Suprapubic skin (tissue), 4 donors: ENCODE results near the gene TAS1R2. TPM values are rescaled to one million over a fixed set of nuclear protein-coding genes. Genes with fewer than 3 reads are reported as not detected.

Source experiments
- DNase-seq, 2 donors: peaks; one replicate each; pipeline ENCODE4 v3.0.0-alpha.2; 2019; ENCODE audit warnings: low spot score in 2 of 2
- H3K27ac ChIP-seq: fragments of 200-600 bp; sonication (generic); one replicate; pipeline ENCODE4 v1.5.1; 2019
- H3K27me3 ChIP-seq: fragments of 200-600 bp; sonication (generic); one replicate; pipeline ENCODE4 v1.5.1; 2019
- H3K36me3 ChIP-seq: fragments of 200-600 bp; sonication (generic); one replicate; pipeline ENCODE4 v1.5.1; 2019
- H3K4me1 ChIP-seq: fragments of 200-600 bp; sonication (generic); one replicate; pipeline ENCODE4 v1.5.1; 2019
- H3K4me3 ChIP-seq: fragments of 200-600 bp; sonication (generic); one replicate; pipeline ENCODE4 v1.5.1; 2019; ENCODE audit warnings: mild to moderate bottlenecking
- H3K9me3 ChIP-seq: fragments of 200-600 bp; sonication (generic); one replicate; pipeline ENCODE4 v1.5.1; 2019
- CTCF ChIP-seq, 2 donors: fragments of 200-600 bp in 1 of 2; fragments of 450-650 bp in 1 of 2; sonication (generic) in 1 of 2; IDR thresholded peaks; one replicate each; pipeline ENCODE4 v1.5.1; 2016 to 2019; ENCODE audit warnings: antibody characterized with exemption in 2 of 2, mild to moderate bottlenecking in 1 of 2, moderate library complexity in 1 of 2
- EP300 ChIP-seq: sonication (generic); formaldehyde crosslinking; IDR thresholded peaks from one replicate; pipeline ENCODE4 v1.6.1; 2017; ENCODE audit warnings: antibody characterized with exemption
- POLR2A ChIP-seq, 2 donors: fragments of 450-650 bp; IDR thresholded peaks; one replicate each; pipeline ENCODE4 v1.6.1; 2017; ENCODE audit warnings: antibody characterized with exemption in 2 of 2, mild to moderate bottlenecking in 2 of 2, moderate library complexity in 2 of 2
- POLR2AphosphoS5 ChIP-seq, 3 donors: sonication (generic); formaldehyde crosslinking; IDR thresholded peaks; one replicate each; pipeline ENCODE4 v1.6.1; 2017; ENCODE audit warnings: antibody characterized with exemption in 3 of 3
- WGBS: methylation state at CpG from one replicate; pipeline ENCODE4 v1.1.5; 2018; 5-methylcytosine and 5-hydroxymethylcytosine counted together
- total RNA-seq, 4 donors: library from RNA; depleted of rRNA; stranded (reverse); fragments of >200 nt; gene quantifications; one replicate each; pipeline ENCODE4 v1.1.0, GENCODE V29; 2016

The TAS1R2 gene
- total RNA-seq, 4 donors from 2014 or later = 0.38 to 1.3 (median 1.2) TPM; not detected in 1

GRCh38 chr1:18868354-18868753, 8.9 kb upstream of the TAS1R2 start:
- Histone ChIP-seq H3K36me3 (peaks cover 12% of the 10 kb centered on the region), H3K27me3 (peaks cover 15% of the 10 kb centered on the region), H3K4me1 (no peaks in the 10 kb centered on the region), H3K4me3 (no peak overlapping the region), H3K9me3 (no peaks in the 10 kb centered on the region), H3K27ac (no peak overlapping the region)
- TF ChIP-seq CTCF (IDR thresholded peaks at IDR 0.05) (no peak), POLR2AphosphoS5 (IDR thresholded peaks at IDR 0.05) (no peak), EP300 (no peak), POLR2A (IDR thresholded peaks at IDR 0.05) (no peak)
- no peak for DNase-seq
- 79% methylated on average over 5 of the region's 5 CpGs for WGBS

DNA sequence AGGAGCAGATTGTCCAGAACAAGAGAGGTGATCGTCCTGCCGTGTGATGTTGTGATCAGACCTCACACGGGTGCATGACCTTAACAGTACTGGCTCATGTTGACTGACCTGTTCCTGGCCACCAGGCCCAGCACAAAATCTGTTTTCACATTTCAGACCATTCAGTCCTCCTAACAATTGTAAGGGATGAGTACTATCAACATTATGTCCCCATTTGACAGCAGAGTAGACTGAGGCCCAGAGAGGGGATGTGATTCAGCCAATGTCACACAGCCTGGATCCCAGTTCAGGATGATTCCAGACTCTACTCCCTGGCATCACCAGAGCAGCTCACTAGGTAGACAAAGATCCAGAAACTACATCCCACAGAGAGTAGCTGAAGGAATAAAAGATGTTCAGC, 7.4 kb upstream of the TAS1R2 start:
- no peaks in the 10 kb centered on the region for H3K4me1 ChIP-seq
- TF ChIP-seq POLR2AphosphoS5 (IDR thresholded peaks at IDR 0.05) = no peak
- TF ChIP-seq CTCF (IDR thresholded peaks at IDR 0.05) = no peak
- TF ChIP-seq POLR2A (IDR thresholded peaks at IDR 0.05) = no peak
- TF ChIP-seq EP300 = no peak
- no peak overlapping the region for H3K27ac ChIP-seq
- H3K27me3 ChIP-seq = peaks cover 15% of the 10 kb centered on the region
- no peak overlapping the region for H3K4me3 ChIP-seq
- DNase-seq = no peak
- 91% methylated on average over 3 of the region's 3 CpGs for WGBS
- H3K36me3 ChIP-seq = no peaks in the 10 kb centered on the region
- H3K9me3 ChIP-seq = no peaks in the 10 kb centered on the region

DNA sequence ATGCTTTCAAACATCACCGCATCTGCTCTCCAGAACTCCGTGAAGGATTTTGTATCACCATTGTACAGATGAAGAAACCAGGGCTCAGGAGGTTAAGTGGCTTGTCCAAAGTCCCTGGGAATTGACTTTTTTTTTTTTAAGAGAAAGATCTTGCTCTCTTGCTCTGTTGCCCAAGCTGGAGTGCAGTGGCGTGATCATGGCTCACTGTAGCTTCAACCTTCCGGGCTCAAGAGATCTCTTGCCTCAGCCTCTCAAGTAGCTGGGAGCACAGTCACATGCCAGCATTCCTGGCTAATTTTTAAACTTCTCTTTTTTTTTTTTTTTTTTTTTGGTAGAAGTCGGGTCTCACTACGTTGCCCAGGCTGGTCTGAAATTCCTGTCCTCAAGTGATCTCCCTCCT, 6.9 kb upstream of the TAS1R2 start:
- Histone ChIP-seq H3K27me3 (peaks cover 15% of the 10 kb centered on the region), H3K36me3 (no peaks in the 10 kb centered on the region), H3K27ac (no peak overlapping the region), H3K4me1 (no peaks in the 10 kb centered on the region), H3K4me3 (no peak overlapping the region), H3K9me3 (no peaks in the 10 kb centered on the region)
- TF ChIP-seq POLR2A (IDR thresholded peaks at IDR 0.05) (no peak), CTCF (IDR thresholded peaks at IDR 0.05) (no peak), EP300 (no peak), POLR2AphosphoS5 (IDR thresholded peaks at IDR 0.05) (no peak)
- no peak for DNase-seq
- 83% methylated on average over 6 of the region's 6 CpGs for WGBS

DNA sequence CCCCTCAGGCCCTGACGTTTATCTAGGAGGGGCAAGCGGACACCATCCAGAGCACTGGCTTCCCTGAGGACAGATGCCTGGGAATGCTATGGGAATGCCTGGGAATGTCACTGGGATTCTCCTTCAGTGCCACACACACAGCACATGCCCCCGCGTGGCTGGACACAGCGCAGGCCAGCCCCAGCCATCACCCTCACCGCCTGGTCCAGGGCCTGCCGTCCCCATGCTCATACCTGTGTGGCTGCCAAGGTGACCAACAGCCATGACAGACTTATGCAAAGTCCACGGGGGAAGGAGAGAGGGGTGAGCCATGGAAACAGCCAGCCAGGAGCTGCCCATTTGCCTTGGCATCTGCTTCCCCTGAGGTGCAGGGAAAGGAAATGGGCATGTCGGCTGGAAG, 5.7 kb upstream of the TAS1R2 start:
- H3K27me3 ChIP-seq = peaks cover 15% of the 10 kb centered on the region
- H3K36me3 ChIP-seq = no peaks in the 10 kb centered on the region
- no peak for DNase-seq
- H3K9me3 ChIP-seq = no peaks in the 10 kb centered on the region
- 52% methylated on average over 3 of the region's 9 CpGs for WGBS
- H3K4me1 ChIP-seq = no peaks in the 10 kb centered on the region
- TF ChIP-seq CTCF (IDR thresholded peaks at IDR 0.05) = no peak
- H3K27ac ChIP-seq = no peak overlapping the region
- H3K4me3 ChIP-seq = no peak overlapping the region

DNA sequence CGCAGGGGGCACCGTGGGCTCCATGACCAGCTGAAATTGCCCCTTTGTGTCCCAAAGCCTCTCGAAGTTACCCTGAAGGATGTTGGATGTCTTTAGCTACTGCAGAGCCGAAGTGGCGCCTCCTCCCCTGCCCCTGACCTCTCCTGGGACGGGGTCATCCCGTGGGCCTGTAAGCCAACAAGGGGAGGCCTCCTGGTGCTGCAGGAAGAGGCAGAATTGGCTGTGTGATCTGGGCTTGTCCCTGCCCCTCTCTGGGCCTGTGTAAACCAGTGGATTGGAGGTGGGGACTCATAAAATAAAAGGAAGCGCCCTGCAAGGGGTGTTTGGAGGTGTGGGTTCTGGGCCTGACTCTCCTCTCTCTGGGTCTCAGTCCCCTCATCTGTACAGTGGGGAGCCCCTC, 2.1 kb upstream of the TAS1R2 start:
- no peak for DNase-seq
- no peaks in the 10 kb centered on the region for H3K36me3 ChIP-seq
- WGBS = 90% methylated on average over 7 of the region's 8 CpGs
- H3K4me3 ChIP-seq = no peak overlapping the region
- no peaks in the 10 kb centered on the region for H3K9me3 ChIP-seq
- TF ChIP-seq EP300 = no peak
- TF ChIP-seq POLR2AphosphoS5 (IDR thresholded peaks at IDR 0.05) = no peak
- no peak for TF ChIP-seq CTCF (IDR thresholded peaks at IDR 0.05)
- peaks cover 11% of the 10 kb centered on the region for H3K27me3 ChIP-seq
- no peaks in the 10 kb centered on the region for H3K4me1 ChIP-seq
- H3K27ac ChIP-seq = no peak overlapping the region
